DND-41 (cell line): ENCODE measurements around the gene NANOG.

Experiments
- CTCF ChIP-seq: IDR thresholded peaks from 2 replicates; pipeline ENCODE4 v1.5.1; 2012; ENCODE audit warnings: borderline replicate concordance, low read length, moderate library complexity, mild to moderate bottlenecking; ENCODE audit not compliant: poor library complexity, severe bottlenecking; ENCODE audit errors: extremely low read depth
- EZH2 ChIP-seq: IDR thresholded peaks from 3 replicates; pipeline ENCODE4 v1.6.1; 2012; ENCODE audit warnings: borderline replicate concordance, low read depth, mild to moderate bottlenecking, moderate library complexity, low read length, inconsistent platforms; ENCODE audit not compliant: severe bottlenecking

- no peak for TF ChIP-seq CTCF
- no peak for TF ChIP-seq EZH2
These were observed 40.4 kb upstream of the NANOG start for GRCh38 chr12:7748852-7749251.
